AG09319 (cell line): ENCODE measurements around the gene STK38L.

Source experiments
- DNase-seq: peaks from one replicate; pipeline ENCODE4 v3.0.0-alpha.2; 2010; ENCODE audit warnings: low read depth; ENCODE audit errors: extremely low read depth
- CTCF ChIP-seq: IDR thresholded peaks from 2 replicates; pipeline ENCODE4 v1.5.1; 2011; ENCODE audit warnings: low read depth, mild to moderate bottlenecking, inconsistent platforms, low read length, moderate library complexity

The STK38L gene

GRCh38 chr12:27309293-27309994 is 65.4 kb downstream of the STK38L start:
- no peak for TF ChIP-seq CTCF
- DNase-seq = no peak

GRCh38 chr12:27309995-27310315 is 65.9 kb downstream of the STK38L start:
- no peak for TF ChIP-seq CTCF
- DNase-seq = no peak

- TF ChIP-seq CTCF = no peak
- DNase-seq = no peak
Observed at GRCh38 chr12:27316947-27317346, 72.9 kb downstream of the STK38L start.

GRCh38 chr12:27319409-27319808 is 75.3 kb downstream of the STK38L start:
- DNase-seq = no peak
- TF ChIP-seq CTCF = no peak

- no peak for TF ChIP-seq CTCF
- DNase-seq = no peak
Observed at GRCh38 chr12:27319848-27320247, 75.8 kb downstream of the STK38L start.

GRCh38 chr12:27324530-27324929 is 80.4 kb downstream of the STK38L start:
- no peak for DNase-seq
- no peak for TF ChIP-seq CTCF

GRCh38 chr12:27330846-27331245 is 86.8 kb downstream of the STK38L start:
- no peak for DNase-seq
- TF ChIP-seq CTCF = no peak
